Endothelial cell of umbilical vein (primary cell): Measurements from ENCODE around the gene DMBT1. TPM values are rescaled to one million over a fixed set of nuclear protein-coding genes. Genes with fewer than 3 reads are reported as not detected.

Source experiments
- BruUV-seq: library from RNA; stranded (reverse); fragments of 400-500 nt; replicated peaks from 2 replicates; lab custom pipeline; 2021; lab: Mats Ljungman, UMichigan
- CTCF ChIA-PET: fragments of 300-600, 350-600 bp; sonication (Branson Sonifier 250); formaldehyde crosslinking; loops from one replicate; lab custom pipeline; 2021; ENCODE audit warnings: antibody characterized with exemption, inconsistent platforms; lab: Charles Lee
- POLR2A ChIA-PET: fragments of 300-600, 350-600 bp; sonication (Branson Sonifier 250); formaldehyde crosslinking; loops from one replicate; lab custom pipeline; 2021; ENCODE audit warnings: antibody characterized with exemption, inconsistent platforms; lab: Charles Lee
- DNase-seq: peaks from one replicate; pipeline ENCODE4 v3.0.0-alpha.2; 2011; ENCODE audit warnings: low read depth, low spot score
- FAIRE-seq: peaks from 2 replicates; lab custom pipeline; 2011; peaks lifted over from hg19 to GRCh38; lab: Jason Lieb, UNC
- H2AFZ ChIP-seq: 2 replicates; pipeline ENCODE4 v1.6.0; 2012; ENCODE audit warnings: low read depth, low read length, control low read depth, inconsistent platforms
- H3K27ac ChIP-seq: 2 replicates; pipeline ENCODE4 v1.5.1; 2011; ENCODE audit warnings: low read depth, mild to moderate bottlenecking, control low read depth, low read length, moderate library complexity; ENCODE audit not compliant: insufficient read depth
- H3K27me3 ChIP-seq, 2 experiments: 2 replicates each; pipeline versions ENCODE4 v1.6.0 to v1.6.1; 2011; ENCODE audit warnings: low read length in 2 of 2, mixed read lengths in 1 of 2; ENCODE audit not compliant: control insufficient read depth in 2 of 2, insufficient read depth in 2 of 2
- H3K36me3 ChIP-seq, 2 experiments: 2 replicates in 1 of 2; 3 replicates in 1 of 2; pipeline ENCODE4 v1.5.1; 2011; ENCODE audit warnings: low read length in 2 of 2, mild to moderate bottlenecking in 1 of 2, moderate library complexity in 1 of 2; ENCODE audit not compliant: control insufficient read depth in 2 of 2, insufficient read depth in 2 of 2; ENCODE audit errors: extremely low read depth in 1 of 2
- H3K4me1 ChIP-seq: 3 replicates; pipeline ENCODE4 v1.5.1; 2011; ENCODE audit warnings: mild to moderate bottlenecking, low read length; ENCODE audit not compliant: control insufficient read depth, insufficient read depth; ENCODE audit errors: extremely low read depth
- H3K4me2 ChIP-seq: 2 replicates; pipeline ENCODE4 v1.6.1; 2011; ENCODE audit warnings: low read length, control low read depth, mixed read lengths; ENCODE audit not compliant: insufficient read depth
- H3K4me3 ChIP-seq, 3 experiments: fragments of 200-600 bp in 1 of 3; sonication (generic), shearing (Covaris generic) in 1 of 3; replicated peaks in 1 of 3; 2 replicates each; pipeline ENCODE4 v1.5.1; 2011 to 2016; ENCODE audit warnings: control low read depth in 3 of 3, low read length in 3 of 3, mild to moderate bottlenecking in 2 of 3, inconsistent platforms in 1 of 3, low read depth in 1 of 3, moderate library complexity in 1 of 3; ENCODE audit not compliant: insufficient read depth in 1 of 3
- H3K79me2 ChIP-seq: 2 replicates; pipeline ENCODE4 v1.6.0; 2012; ENCODE audit warnings: low read length, inconsistent platforms; ENCODE audit not compliant: control insufficient read depth, insufficient read depth
- H3K9ac ChIP-seq: replicated peaks from 2 replicates; pipeline ENCODE3; 2011; ENCODE audit warnings: low read length, control low read depth; ENCODE audit not compliant: insufficient read depth; ENCODE audit errors: extremely low read depth
- H3K9me1 ChIP-seq: replicated peaks from 3 replicates; pipeline ENCODE4 v1.6.0; 2011; ENCODE audit warnings: mild to moderate bottlenecking, low read length; ENCODE audit not compliant: control insufficient read depth, insufficient read depth; ENCODE audit errors: extremely low read depth
- H3K9me3 ChIP-seq: replicated peaks from 2 replicates; pipeline ENCODE4 v1.5.1; 2012; ENCODE audit warnings: low read length, inconsistent platforms; ENCODE audit not compliant: control insufficient read depth, insufficient read depth
- H4K20me1 ChIP-seq: replicated peaks from 2 replicates; pipeline ENCODE3; 2011; ENCODE audit warnings: mild to moderate bottlenecking, low read length; ENCODE audit not compliant: control insufficient read depth, insufficient read depth; ENCODE audit errors: extremely low read depth
- CTCF ChIP-seq, 2 donors: IDR thresholded peaks; 1 replicate in 1 of 2; 2 replicates in 1 of 2; pipeline ENCODE4 v1.5.1; 2011; ENCODE audit warnings: low read length in 2 of 2, mild to moderate bottlenecking in 2 of 2, moderate library complexity in 2 of 2, control low read depth in 1 of 2, inconsistent platforms in 1 of 2, low read depth in 1 of 2; ENCODE audit not compliant: insufficient read depth in 1 of 2; ENCODE audit errors: extremely low read depth in 1 of 2
- EZH2 ChIP-seq: IDR thresholded peaks from 2 replicates; pipeline ENCODE4 v1.6.1; 2012; ENCODE audit warnings: borderline replicate concordance, low read depth, mild to moderate bottlenecking, moderate library complexity, low read length, inconsistent platforms; ENCODE audit not compliant: severe bottlenecking
- FOS ChIP-seq: IDR thresholded peaks from 2 replicates; pipeline ENCODE4 v1.6.1; 2011; ENCODE audit warnings: mild to moderate bottlenecking, low read length, moderate library complexity, borderline replicate concordance; ENCODE audit not compliant: insufficient read depth
- GATA2 ChIP-seq: IDR thresholded peaks from 2 replicates; pipeline ENCODE4 v1.7.0; 2011; ENCODE audit warnings: low read depth, mild to moderate bottlenecking, moderate library complexity, mixed read lengths, low read length; ENCODE audit not compliant: insufficient read length, insufficient read depth
- JUN ChIP-seq: IDR thresholded peaks from 2 replicates; pipeline ENCODE4 v1.6.1; 2011; ENCODE audit warnings: borderline replicate concordance, low read depth; ENCODE audit not compliant: insufficient read length, insufficient read depth
- MAX ChIP-seq: IDR thresholded peaks from 2 replicates; pipeline ENCODE4 v1.6.1; 2011; ENCODE audit not compliant: insufficient read depth, insufficient read length
- MYC ChIP-seq: IDR thresholded peaks from one replicate; pipeline ENCODE4 v1.6.1; 2011; ENCODE audit warnings: mild to moderate bottlenecking, low read depth, low read length
- POLR2A ChIP-seq: IDR thresholded peaks from 2 replicates; pipeline ENCODE4 v1.6.1; 2012; ENCODE audit warnings: low read depth, mild to moderate bottlenecking, control low read depth, low read length
- POLR2AphosphoS5 ChIP-seq: IDR thresholded peaks from 2 replicates; pipeline ENCODE4 v1.6.1; 2012; ENCODE audit warnings: low read depth, mild to moderate bottlenecking, control low read depth, low read length, moderate library complexity; ENCODE audit not compliant: insufficient read depth
- dilution Hi-C: fragments of 300-500 bp; cut with MboI; formaldehyde crosslinking; loops from one replicate; pipeline ENCODE4 v1.15.0; 2019; ENCODE audit warnings: low sequenced_read_pairs; ENCODE audit not compliant: extremely low pct_ligation_motif_present
- intact Hi-C: fragments of 100-400 bp; cut with micrococcal nuclease; formaldehyde crosslinking; loops from one replicate; pipeline ENCODE4 v1.10.0; 2022
- polyA plus RNA-seq, 4 experiments: library from polyadenylated mRNA; depleted of rRNA in 3 of 4; stranded (reverse) in 3 of 4; unstranded in 1 of 4; fragments of >200 nt; gene quantifications; 2 replicates each; pipeline versions ENCODE4 v1.2.1 to v1.2.3, GENCODE V29; 2011 to 2012; ENCODE audit warnings: missing spikeins in 1 of 4
- total RNA-seq: library from RNA; stranded (reverse); gene quantifications from 2 replicates; pipeline ENCODE4 v1.2.3, GENCODE V29; 2021

Gene DMBT1
- total and polyA plus RNA-seq, 2 donors (not counting 3 experiments of a cell fraction or from before 2014, with no cell fraction given) = 0.01 TPM; not detected in 1

GRCh38 chr10:122630526-122630925 lies 70.0 kb downstream of the DMBT1 start:
- POLR2A ChIA-PET = no interaction called here

More at GRCh38 chr10:122630526-122630925, 70.0 kb downstream of the DMBT1 start:
- Histone ChIP-seq H3K27me3 (no peaks in the 10 kb centered on the region), H3K4me3 (no peak overlapping the region), H3K9me1 (no peaks in the 10 kb centered on the region), H2AFZ (no peak overlapping the region), H3K79me2 (no peaks in the 10 kb centered on the region), H3K4me2 (no peak overlapping the region), H3K9me3 (no peaks in the 10 kb centered on the region), H3K27ac (no peak overlapping the region), H3K4me1 (no peaks in the 10 kb centered on the region), H3K9ac (no peak overlapping the region), H3K36me3 (no peaks in the 10 kb centered on the region), H4K20me1 (no peaks in the 10 kb centered on the region)
- dilution Hi-C loops = no loop called here
- TF ChIP-seq EZH2 (no peak), FOS (no peak), POLR2A (no peak), GATA2 (no peak), CTCF (IDR thresholded peaks at IDR 0.05; ENCODE audit: extremely low read depth in 1 of 2, insufficient read depth in 1 of 2, low read depth in 1 of 2, low read length in 2 of 2) (no peak), MAX (no peak), MYC (no peak), JUN (no peak), POLR2AphosphoS5 (no peak)
- no peak for DNase-seq
- intact Hi-C loops = no loop called here
- CTCF ChIA-PET = no interaction called here
- no TSS peak for BruUV-seq
- no peak for FAIRE-seq
